AG04450 (cell line): ENCODE measurements around the gene SCARF1. TPM values are rescaled to one million over a fixed set of nuclear protein-coding genes. Genes with fewer than 3 reads are reported as not detected.

Experiments used
- CTCF ChIA-PET: fragments of 300-600, 350-600 bp; formaldehyde crosslinking; extraction: SDS; loops from one replicate; lab custom pipeline; 2022; ENCODE audit warnings: antibody characterized with exemption, inconsistent platforms; lab: Charles Lee
- POLR2A ChIA-PET: fragments of 350-600 bp; formaldehyde crosslinking; extraction: SDS; loops from one replicate; lab custom pipeline; 2021; ENCODE audit warnings: antibody characterized with exemption, inconsistent platforms; lab: Yijun Ruan, JAX
- DNase-seq: peaks from one replicate; pipeline ENCODE4 v3.0.0-alpha.2; 2011; ENCODE audit warnings: low read depth, low spot score
- H3K27ac ChIP-seq: one replicate; pipeline ENCODE4 v1.5.1; 2012; ENCODE audit warnings: low read depth, low read length, control low read depth
- H3K27me3 ChIP-seq: one replicate; pipeline ENCODE4 v1.6.0; 2012; ENCODE audit warnings: low read length; ENCODE audit not compliant: control insufficient read depth, insufficient read depth
- H3K4me3 ChIP-seq: 2 replicates; pipeline ENCODE4 v1.5.1; 2011; ENCODE audit warnings: mild to moderate bottlenecking, low read depth, low read length, control low read depth
- H3K9me3 ChIP-seq: 2 replicates; pipeline ENCODE4 v1.5.1; 2012; ENCODE audit warnings: low read length; ENCODE audit not compliant: control insufficient read depth, insufficient read depth
- polyA plus RNA-seq: library from polyadenylated mRNA; depleted of rRNA; stranded (reverse); fragments of >200 nt; gene quantifications from 2 replicates; pipeline ENCODE4 v1.2.3, GENCODE V29; 2011
- TF ChIP-seq, protein P1 (sequence below): IDR thresholded peaks from 2 replicates; pipeline ENCODE4 v1.5.1; 2011; ENCODE audit warnings: low read depth, low read length, control low read depth, inconsistent platforms

SCARF1 gene
- polyA plus RNA-seq, 1 experiment: 0.20 TPM

DNA sequence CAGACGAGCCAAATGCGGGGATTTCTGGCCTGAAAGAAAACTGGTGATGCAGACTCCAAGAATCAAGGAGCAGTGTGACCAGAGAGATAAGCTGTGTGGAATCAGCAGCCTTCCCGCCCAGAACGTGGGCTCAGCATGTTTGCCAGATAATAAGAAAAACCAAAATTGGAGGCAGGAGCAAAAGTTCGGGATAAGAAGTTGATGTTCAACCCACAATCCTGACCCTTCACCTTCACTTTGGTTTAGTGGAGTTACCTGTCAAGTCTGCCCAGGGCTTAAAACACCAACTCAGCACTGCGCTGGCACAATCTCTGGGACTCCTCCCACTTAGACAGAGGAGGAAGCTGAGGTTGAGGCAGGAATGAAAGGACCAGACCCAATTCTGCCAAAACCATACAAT, 20.0 kb downstream of the SCARF1 start:
- H3K27me3 ChIP-seq: peaks cover 7% of the 10 kb centered on the region
- no peak overlapping the region for H3K4me3 ChIP-seq
- no peak overlapping the region for H3K27ac ChIP-seq
- no peak for DNase-seq
- ChIA-PET CTCF (interaction anchor here (2.9 kb wide), 1 partner anchor 52 kb away, joined by 20 read pairs; no protein-coding TSS in a partner anchor), POLR2A (no interaction called here)
- H3K9me3 ChIP-seq: no peaks in the 10 kb centered on the region; the same call in 1 of the 2 replicates
- TF ChIP-seq, protein P1, sequence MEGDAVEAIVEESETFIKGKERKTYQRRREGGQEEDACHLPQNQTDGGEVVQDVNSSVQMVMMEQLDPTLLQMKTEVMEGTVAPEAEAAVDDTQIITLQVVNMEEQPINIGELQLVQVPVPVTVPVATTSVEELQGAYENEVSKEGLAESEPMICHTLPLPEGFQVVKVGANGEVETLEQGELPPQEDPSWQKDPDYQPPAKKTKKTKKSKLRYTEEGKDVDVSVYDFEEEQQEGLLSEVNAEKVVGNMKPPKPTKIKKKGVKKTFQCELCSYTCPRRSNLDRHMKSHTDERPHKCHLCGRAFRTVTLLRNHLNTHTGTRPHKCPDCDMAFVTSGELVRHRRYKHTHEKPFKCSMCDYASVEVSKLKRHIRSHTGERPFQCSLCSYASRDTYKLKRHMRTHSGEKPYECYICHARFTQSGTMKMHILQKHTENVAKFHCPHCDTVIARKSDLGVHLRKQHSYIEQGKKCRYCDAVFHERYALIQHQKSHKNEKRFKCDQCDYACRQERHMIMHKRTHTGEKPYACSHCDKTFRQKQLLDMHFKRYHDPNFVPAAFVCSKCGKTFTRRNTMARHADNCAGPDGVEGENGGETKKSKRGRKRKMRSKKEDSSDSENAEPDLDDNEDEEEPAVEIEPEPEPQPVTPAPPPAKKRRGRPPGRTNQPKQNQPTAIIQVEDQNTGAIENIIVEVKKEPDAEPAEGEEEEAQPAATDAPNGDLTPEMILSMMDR: no peak

DNA sequence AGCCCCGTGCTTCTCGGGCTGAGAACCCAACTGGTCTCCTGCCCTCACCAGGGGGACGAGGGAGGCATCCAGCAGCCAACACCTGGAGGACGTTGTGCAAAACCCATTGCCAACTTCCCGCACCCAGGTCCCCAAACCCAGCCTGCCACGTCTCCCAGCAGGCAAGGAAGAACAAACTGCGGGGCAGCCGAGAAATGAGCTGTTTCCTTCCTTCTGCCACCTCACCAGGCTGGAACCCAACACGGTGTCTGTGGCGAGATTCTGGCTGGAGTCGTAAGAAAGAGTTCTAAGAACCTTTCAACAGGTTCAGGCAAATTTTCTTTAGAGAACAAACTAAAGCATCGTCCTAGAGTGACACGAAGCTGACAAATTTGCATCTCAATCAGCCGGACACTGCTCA, 20.5 kb downstream of the SCARF1 start:
- no peak overlapping the region for H3K4me3 ChIP-seq
- POLR2A ChIA-PET: no interaction called here
- no peak overlapping the region for H3K27ac ChIP-seq
- peaks cover 7% of the 10 kb centered on the region for H3K27me3 ChIP-seq
- H3K9me3 ChIP-seq: no peaks in the 10 kb centered on the region; the same call in 1 of the 2 replicates
- CTCF ChIA-PET: interaction anchor here (2.9 kb wide), 1 partner anchor 51 kb away, joined by 20 read pairs; no protein-coding TSS in a partner anchor
- TF ChIP-seq, protein P1: no peak
- no peak for DNase-seq

DNA sequence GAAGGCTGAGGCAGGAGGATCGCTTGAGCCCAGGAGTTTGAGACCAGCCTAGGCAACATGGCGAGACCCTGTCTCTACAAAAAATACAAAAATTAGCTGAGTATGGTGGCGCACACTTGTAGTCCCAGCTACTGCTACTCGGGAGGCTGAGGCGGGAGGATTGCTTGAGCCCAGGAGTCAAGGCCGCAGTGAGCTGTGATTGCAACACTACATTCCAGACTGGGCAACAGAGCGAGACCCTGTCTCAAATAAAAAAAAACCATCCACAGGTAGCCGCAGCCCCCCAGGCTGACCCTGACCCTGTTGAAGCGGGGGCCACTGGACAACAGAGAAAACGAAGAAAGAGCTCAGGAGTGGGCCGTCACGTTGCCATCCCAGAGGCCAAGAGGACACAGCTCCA, 20.9 kb downstream of the SCARF1 start:
- TF ChIP-seq, protein P1: no peak
- POLR2A ChIA-PET: no interaction called here
- CTCF ChIA-PET: interaction anchor here (2.9 kb wide), 1 partner anchor 51 kb away, joined by 20 read pairs; no protein-coding TSS in a partner anchor
- H3K27me3 ChIP-seq: peaks cover 6% of the 10 kb centered on the region
- H3K27ac ChIP-seq: no peak overlapping the region
- no peaks in the 10 kb centered on the region; the same call in 1 of the 2 replicates for H3K9me3 ChIP-seq
- no peak for DNase-seq
- H3K4me3 ChIP-seq: no peak overlapping the region

DNA sequence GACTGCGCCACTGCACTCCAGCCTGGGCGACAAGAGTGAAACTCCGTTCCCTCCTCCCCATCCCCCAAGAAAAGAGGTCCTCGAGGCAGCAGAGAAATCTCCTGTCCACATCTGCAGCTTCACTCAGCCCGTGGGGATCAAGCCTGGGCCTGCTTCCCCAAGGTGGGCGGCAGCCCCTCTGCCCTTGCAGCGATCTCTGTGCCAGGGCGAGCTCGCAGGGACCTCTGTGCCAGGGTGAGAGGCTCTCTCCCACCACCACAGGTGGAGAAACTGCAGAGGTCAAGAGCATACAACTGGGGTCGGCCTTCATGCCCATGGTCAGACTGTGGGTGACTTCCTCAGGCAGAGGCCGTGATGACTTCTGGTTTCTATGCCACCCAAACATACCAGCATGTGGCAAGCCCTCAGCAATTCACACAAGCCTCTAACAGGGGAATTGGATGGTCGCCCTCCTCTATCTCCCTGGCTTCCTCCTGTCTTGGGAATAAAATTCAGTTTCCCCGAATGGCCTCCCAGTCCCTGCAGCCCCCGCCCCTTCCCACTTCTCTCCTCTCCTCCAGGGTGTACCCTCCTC, 22.4 kb downstream of the SCARF1 start:
- peaks cover 4% of the 10 kb centered on the region for H3K27me3 ChIP-seq
- H3K4me3 ChIP-seq: no peak overlapping the region
- ChIA-PET CTCF (no interaction called here), POLR2A (no interaction called here)
- no peaks in the 10 kb centered on the region; the same call in 1 of the 2 replicates for H3K9me3 ChIP-seq
- TF ChIP-seq, protein P1: no peak
- H3K27ac ChIP-seq: no peak overlapping the region
- no peak for DNase-seq

DNA sequence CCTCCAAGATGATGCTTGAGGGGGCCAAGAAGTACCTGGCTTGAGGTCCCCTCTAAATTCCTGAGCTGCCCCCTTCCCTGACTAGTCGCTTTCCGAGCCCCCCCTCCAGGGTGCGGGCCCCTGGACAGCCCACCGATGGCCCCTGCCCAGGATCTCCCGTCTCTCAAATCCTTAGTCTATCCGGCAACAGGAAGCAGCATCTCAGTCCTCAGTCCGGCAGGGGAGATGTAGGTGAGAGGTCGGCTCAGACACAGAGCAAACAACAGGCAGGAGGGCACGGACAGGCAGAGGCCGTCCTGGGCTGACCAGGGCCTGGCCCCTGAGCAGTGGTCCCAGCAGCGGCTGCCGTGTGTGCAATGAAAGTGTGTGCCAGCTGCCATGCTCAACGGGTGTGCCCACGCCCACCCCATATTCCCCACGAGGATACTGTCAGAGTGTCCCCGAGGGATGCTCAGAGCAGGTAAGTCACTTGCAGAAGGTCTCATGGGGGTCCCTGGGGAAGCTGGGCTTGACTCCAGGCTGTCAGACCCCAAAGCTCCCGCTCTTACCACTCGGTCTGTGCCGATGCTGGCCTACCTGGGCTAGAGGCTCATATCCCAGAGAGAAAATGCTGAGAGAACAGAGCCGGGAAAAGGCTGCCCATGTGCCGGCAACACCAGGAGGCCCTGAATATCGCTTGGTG, 24.1 kb downstream of the SCARF1 start:
- ChIA-PET CTCF (no interaction called here), POLR2A (no interaction called here)
- no peak overlapping the region for H3K27ac ChIP-seq
- TF ChIP-seq, protein P1: no peak
- no peaks in the 10 kb centered on the region for H3K27me3 ChIP-seq
- H3K4me3 ChIP-seq: no peak overlapping the region
- DNase-seq: no peak
- no peaks in the 10 kb centered on the region for H3K9me3 ChIP-seq
